Measurements from ENCODE around the gene HPGDS.
"Not testable (repeated sequence)": the region's sequence is repeated elsewhere in the genome, so short reads cannot be mapped to it uniquely, and the experiment has no call there.

HPGDS gene

DNA sequence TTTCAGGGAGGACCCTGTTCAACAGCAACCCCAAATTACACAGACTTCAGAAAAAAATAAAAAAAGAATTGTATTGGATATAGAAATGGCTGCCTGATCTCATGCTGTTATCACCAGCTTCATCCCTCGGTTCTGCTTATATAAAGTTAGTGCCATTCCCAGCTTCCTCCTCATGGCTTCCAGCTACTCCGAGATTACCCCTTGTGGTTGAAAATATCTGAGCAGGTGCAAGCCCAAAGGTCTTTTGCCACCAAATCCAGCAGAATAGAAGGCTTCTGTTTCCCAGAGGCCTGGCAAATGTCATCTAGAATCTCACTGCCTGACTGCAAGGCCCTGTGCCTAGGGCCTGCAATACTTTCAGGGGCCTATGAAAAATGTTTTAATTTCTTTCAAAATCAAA is 13.8 kb upstream of the HPGDS start:
- no peak for DNase-seq

DNA sequence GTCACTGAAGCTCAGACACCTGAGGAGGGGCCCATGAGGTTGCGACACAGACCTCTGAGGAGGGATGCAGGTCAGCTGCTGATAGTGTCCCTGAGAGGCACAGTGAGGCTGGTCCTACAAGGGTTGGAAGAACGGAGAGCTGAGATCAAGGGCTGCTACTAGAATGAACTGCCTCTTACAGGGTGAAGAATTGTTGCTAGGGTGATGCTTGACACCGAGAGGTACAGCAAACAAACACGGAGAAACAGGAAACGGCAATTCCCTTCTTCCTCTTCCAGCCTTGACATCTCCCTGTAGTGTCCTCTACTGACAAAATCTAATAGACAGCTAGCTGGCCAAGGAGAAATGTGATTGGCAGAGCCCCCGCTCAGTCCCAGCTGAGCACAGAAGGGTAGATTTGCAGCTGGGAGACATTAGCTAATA is 11.8 kb upstream of the HPGDS start:
- DNase-seq: no peak

DNA sequence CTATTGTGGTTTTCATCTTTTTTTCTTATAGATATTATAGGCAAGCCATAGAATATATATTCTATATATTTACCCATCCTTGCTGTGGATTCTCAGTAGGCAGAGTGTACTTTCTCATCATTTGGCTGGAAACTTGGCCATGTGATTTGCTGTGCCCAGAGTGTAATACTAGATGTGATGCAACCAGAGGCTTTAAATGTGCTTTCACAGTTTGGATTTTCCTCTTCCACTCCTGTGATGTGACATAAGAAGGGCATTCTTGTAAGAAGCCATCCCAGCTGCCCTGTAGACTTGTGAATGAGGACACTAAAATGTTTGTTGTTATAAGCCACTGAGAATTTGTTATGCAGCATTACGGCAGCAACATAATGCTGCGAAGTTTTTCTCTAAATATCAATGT is 10.4 kb upstream of the HPGDS start:
- no peak for DNase-seq

GRCh38 chr4:94352163-94352562 is 9.5 kb upstream of the HPGDS start:
- DNase-seq: no peak

DNA sequence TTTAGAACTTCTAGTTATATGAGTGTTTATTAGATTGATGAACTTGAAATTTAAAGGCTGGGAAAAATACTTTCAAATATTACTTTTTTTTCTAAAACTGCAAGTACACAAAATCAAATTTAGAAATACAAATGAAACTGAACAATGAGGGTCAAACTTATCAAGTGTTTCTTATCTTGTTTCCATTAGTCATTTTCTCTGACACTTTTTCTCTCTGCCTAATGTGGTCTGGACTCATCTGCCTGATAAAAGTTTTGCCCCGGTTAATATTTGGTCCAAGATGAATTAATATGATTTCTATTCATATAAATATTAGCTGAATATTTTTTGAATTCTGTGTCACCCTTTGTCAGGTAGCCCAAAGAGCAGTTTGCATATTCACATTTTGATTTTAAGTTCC is 8.7 kb upstream of the HPGDS start:
- no peak for DNase-seq

DNA sequence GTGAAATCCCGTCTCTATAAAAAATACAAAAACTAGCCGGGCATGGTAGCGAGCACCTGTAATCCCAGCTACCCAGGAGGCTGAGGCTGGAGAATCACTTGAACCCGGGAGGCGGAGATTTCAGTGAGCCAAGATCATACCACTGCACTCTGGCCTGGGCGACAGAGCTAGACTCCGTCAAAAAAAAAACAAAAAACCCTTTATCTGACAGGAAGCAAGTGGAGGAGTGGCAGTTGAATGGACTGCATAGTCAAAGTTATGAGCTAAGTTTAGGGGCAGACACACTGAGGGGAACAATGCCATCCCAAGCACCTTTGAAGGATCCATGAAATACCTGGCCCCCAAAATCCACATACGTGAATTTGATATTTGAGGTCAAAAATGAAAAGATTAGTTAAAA is 7.5 kb upstream of the HPGDS start:
- DNase-seq: no peak

GRCh38 chr4:94349193-94349592 is 6.6 kb upstream of the HPGDS start:
- DNase-seq: no peak

DNA sequence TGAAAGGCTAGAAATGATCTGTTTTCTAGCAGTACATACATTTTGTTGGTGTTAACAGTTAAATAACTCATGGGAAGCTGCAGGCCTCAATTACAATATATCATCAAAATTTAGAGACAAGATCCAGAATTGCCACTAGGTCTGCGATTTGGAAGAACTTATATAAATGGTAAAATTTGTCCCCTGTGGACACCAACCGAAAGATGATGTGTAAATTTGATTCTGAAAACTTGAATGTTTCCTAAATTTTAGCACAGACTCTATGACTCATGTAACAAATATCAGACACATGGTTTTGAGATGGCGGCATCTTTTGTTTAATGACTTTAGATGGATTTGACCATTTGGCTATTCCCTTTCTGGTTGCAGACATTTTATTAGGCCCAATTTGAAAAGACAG is 6.0 kb upstream of the HPGDS start:
- DNase-seq: no peak

DNA sequence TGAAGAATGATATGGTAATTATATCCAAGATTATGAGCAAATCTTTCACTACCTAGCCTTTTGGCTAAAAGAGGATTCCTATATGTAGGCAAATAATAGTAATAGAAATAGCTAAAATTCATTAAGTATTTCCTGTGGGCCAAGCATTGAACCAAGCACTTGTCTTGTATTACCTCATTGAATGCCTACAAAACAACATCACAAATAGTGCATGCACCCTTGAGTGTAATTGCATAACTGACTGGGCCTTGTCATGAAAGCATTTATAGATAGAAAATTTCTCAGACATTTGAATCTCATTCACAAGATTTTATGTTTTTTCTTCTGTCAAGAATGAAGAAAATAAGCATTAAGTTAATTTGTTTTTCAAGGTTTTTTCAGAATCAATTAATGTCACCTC is 3.9 kb upstream of the HPGDS start:
- no peak for DNase-seq

- no peak for DNase-seq
Measured at GRCh38 chr4:94345969-94346368, 3.3 kb upstream of the HPGDS start.

GRCh38 chr4:94345266-94345665 is 2.6 kb upstream of the HPGDS start:
- DNase-seq: no peak

GRCh38 chr4:94344457-94344856 is 1.8 kb upstream of the HPGDS start:
- no peak for DNase-seq

DNA sequence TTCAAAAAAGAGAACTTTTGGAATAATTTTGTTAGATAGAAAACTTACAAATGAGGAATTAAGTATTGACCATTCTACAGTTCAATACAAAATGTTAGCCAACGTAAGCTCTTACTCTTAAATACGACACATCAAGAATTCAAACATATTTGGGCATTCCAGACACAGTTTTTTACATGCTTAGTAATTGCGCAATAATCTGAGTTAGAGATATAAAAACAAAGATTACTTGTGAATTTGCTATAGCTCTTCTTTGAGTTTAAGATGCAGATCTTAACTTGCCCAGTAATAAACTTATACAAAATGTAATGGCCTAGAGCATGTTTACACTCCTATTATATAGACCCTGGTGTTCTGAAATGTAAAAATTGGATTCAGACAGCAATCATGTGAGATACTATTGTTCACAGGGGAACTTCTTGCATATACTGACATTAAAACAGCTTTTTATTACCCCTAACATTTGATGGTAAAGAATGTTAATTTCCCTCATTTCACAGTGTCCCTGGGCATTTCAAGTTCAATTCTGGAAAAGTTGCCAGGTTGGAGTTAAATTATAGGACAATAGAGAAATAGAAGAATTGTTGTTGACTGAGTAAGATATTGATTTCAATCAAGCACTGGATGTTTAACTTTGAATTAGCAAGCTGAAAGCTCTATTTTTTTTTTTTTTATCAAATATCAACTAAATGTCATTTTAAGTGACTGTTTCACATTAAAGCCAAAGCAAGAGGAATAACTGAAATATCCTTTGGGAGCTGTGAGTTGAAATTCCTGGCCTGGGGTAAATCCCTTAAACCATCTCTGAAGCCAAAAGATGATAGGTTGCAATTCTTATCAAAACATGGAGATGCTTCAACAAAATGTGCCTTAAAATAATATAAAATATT is 910 bp downstream of the HPGDS start:
- DNase-seq: no peak

- DNase-seq: no peak
Measured at GRCh38 chr4:94339779-94340178, 2.9 kb downstream of the HPGDS start.

GRCh38 chr4:94338681-94339351 is 3.8 kb downstream of the HPGDS start:
- no peak for DNase-seq

- DNase-seq: not testable (repeated sequence)
Measured at GRCh38 chr4:94336791-94337190, 5.8 kb downstream of the HPGDS start.

- no peak for DNase-seq
Measured at GRCh38 chr4:94336303-94336702, 6.3 kb downstream of the HPGDS start.

DNA sequence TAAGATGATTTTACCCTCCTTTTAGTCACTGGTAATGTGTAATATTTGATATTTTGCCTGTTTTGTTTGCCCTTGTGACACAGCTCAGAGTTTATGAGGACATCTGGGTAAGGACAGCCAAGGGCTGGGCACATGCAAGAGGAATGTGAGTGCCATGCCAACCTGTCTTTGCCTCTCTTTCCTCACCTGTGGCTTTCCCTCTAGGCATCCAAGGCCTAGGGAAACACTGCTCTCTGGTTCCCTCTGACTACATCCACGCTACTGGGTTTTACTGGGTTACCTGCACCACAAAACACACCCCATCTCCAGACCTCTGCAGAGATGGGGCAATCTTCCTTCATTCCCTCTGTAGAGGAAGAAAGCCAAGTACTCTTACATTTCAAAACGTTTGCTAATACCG is 7.7 kb downstream of the HPGDS start:
- DNase-seq: no peak

DNA sequence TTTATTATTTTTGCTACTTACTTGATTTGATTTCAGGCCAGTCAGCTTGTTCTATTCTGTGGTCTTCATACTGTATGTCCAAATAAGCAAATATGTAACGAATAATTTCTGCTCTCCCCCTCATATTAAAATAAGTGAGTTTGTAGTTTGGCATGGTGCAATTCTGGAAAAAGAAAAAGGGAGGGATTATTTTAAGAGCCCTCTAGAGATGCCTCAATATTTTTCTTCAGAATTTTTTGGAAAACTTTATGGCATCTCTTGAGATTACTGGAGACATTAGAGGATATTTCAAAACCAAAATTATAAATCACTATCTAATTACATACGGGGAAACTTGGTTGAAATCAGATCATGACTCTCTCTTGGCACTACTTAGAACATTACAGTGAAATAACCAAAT is 8.2 kb downstream of the HPGDS start:
- DNase-seq: no peak

GRCh38 chr4:94333866-94334265 is 8.8 kb downstream of the HPGDS start:
- DNase-seq: no peak

- no peak for DNase-seq
Measured at GRCh38 chr4:94332983-94333590, 9.5 kb downstream of the HPGDS start.

DNA sequence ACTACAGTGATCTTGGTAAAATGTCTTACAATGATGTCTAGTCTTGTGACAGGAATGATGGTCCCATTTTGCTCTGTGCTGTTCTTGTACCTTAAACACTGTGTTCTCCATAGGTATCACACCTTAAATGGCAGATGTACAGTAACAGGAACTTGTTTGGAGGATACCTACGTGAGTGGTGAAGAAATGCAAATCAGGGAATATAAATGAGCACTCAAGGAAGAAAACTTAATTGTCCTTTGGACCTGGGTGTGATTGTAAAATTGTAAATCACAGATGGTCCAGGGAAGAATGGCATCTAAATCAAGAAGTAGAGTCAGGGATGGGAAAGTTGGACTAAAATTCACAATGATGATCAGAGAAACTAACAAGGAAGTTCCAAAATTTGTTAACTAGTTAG is 12.7 kb downstream of the HPGDS start:
- no peak for DNase-seq

DNA sequence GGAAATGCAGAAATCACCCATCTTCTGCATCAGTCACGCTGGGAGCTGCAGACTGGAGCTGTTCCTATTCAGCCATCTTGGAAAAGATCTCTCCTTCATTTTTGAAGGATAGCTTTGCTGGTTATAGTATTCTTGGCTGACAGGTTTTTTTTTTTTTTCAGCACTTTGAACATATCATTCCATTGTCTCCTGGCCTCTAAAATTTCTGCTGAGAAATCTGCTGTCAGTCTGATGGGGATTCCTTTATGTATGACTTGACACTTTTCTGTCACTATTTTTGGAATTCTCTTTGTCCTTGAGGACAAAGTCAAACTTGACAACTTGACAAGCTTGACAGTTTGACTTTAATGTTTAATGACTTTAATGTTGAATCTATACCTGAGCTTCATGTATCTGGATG is 16.8 kb downstream of the HPGDS start:
- DNase-seq: no peak

- DNase-seq: not testable (repeated sequence)
Measured at GRCh38 chr4:94319927-94320326, 22.7 kb downstream of the HPGDS start.

Measured in activated naive CD4-positive, alpha-beta T cell treated with anti-CD3 and anti-CD28 coated beads, Interleukin-2, amount 50 U/mL, for 16 hours (primary cell).